Stomach (tissue), 4 donors: ENCODE measurements around the gene PGC.

ENCODE experiments used
- CTCF ChIP-seq, 7 experiments: fragments of 450-650 bp in 4 of 7; fragments of 200-600 bp in 3 of 7; sonication (generic) in 3 of 7; IDR thresholded peaks; one replicate each; pipeline ENCODE4 v1.5.1; 2016 to 2019; ENCODE audit warnings: antibody characterized with exemption in 7 of 7, control low read depth in 2 of 7, mild to moderate bottlenecking in 1 of 7
- EP300 ChIP-seq: sonication (generic); formaldehyde crosslinking; IDR thresholded peaks from one replicate; pipeline ENCODE4 v1.6.1; 2017; ENCODE audit warnings: antibody characterized with exemption
- POLR2A ChIP-seq, 4 donors: fragments of 450-650 bp; IDR thresholded peaks; one replicate each; pipeline ENCODE4 v1.6.1; 2016; ENCODE audit warnings: antibody characterized with exemption in 4 of 4, control low read depth in 2 of 4, mild to moderate bottlenecking in 1 of 4, moderate library complexity in 1 of 4

- TF ChIP-seq CTCF (IDR thresholded peaks at IDR 0.05), result no peak
- TF ChIP-seq POLR2A (IDR thresholded peaks at IDR 0.05), result no peak
- no peak for TF ChIP-seq EP300
These were observed 44.8 kb upstream of the PGC start for GRCh38 chr6:41791984-41792383.
